Measurements from ENCODE around the gene CAD. TPM values are rescaled to one million over a fixed set of nuclear protein-coding genes. Genes with fewer than 3 reads are reported as not detected.
A peak's percentile ranks its signal among the peaks of the same experiment; 100 is the strongest.

Gene CAD
- total and polyA plus RNA-seq, 10 of the 15 experiments (the other 5 are each of a cell fraction or from before 2014, with no cell fraction given), result 7.6 to 119 (median 50.7) TPM

- in situ Hi-C loops (cut with MboI), result no loop called here
- intact Hi-C loops (cut with micrococcal nuclease; ENCODE audit: unreplicated experiment), result loop anchor here (10.0 kb wide), 1 partner anchor 138 kb away; the partner anchor contains the start of gene GTF3C2
- ChIA-PET POLR2A (interaction anchor here (0.6 kb wide), 1 partner anchor 13 kb away, joined by 6 read pairs; no protein-coding TSS in a partner anchor), SMC1A (ENCODE audit: uncharacterized antibody, unreplicated experiment) (no interaction called here), CTCF (no interaction called here), RAD21 (ENCODE audit: unreplicated experiment) (no interaction called here)
- no peak overlapping the region; the same call in 1 of the 2 replicates for H3K4me3 ChIP-seq
- H3K36me3 ChIP-seq (ENCODE audit: control insufficient read depth in 2 of 2, insufficient read depth in 2 of 2, low read length in 1 of 2), result peaks cover 0 to 5% of the 10 kb centered on the region in 2 experiments; a peak in 3 of 4 replicates
- TF ChIP-seq RAD51 (IDR thresholded peaks at IDR 0.05), result no peak
- 0 out of 2 replicates have a peak, but pooled peaks have one; percentile 2 for TF ChIP-seq ZBED1 (IDR thresholded peaks at IDR 0.05; ENCODE audit: borderline replicate concordance)
- 0 out of 2 replicates have a peak, but pooled peaks have one; percentile 13 for TF ChIP-seq MLLT1 (IDR thresholded peaks at IDR 0.05)
- no peak for TF ChIP-seq SUZ12 (IDR thresholded peaks at IDR 0.05; ENCODE audit: unreplicated experiment)
- peak overlapping the region; percentile 21; the same call in 1 of the 2 replicates for H3K27ac ChIP-seq (ENCODE audit: control insufficient read depth, insufficient read depth)
- FAIRE-seq (no peak), ATAC-seq (no peak), DNase-seq (ENCODE audit: low read depth, low spot score) (no peak)
- H2AFZ ChIP-seq (ENCODE audit: control insufficient read depth, low read depth, low read length), result peak overlapping the region; percentile 79
- H3K4me2 ChIP-seq (ENCODE audit: control insufficient read depth, insufficient read depth), result peak overlapping the region; percentile 97
- BruUV-seq (replicated peaks), result no TSS peak
- no peaks in the 10 kb centered on the region for H4K20me1 ChIP-seq (ENCODE audit: control insufficient read depth, insufficient read depth)
- peaks cover 37% of the 10 kb centered on the region for H3K79me2 ChIP-seq (ENCODE audit: control insufficient read depth, insufficient read depth, low read length)
- H3K9ac ChIP-seq (ENCODE audit: control insufficient read depth, insufficient read depth, low read length), result peak overlapping the region; percentile 93; the same call in 1 of the 2 replicates
- 69% methylated on average over 13 of the region's 13 CpGs for WGBS (ENCODE audit: insufficient coverage, insufficient replicate concordance, low lambda C conversion rate, missing lambda C conversion rate)
- H3K4me1 ChIP-seq (ENCODE audit: control insufficient read depth, insufficient read depth, low read length), result peaks cover 3% of the 10 kb centered on the region; the same call in 1 of the 2 replicates
- H3K9me3 ChIP-seq (replicated peaks; ENCODE audit: control insufficient read depth, insufficient read depth, low read length), result no peaks in the 10 kb centered on the region
- no peaks in the 10 kb centered on the region for H3K27me3 ChIP-seq (replicated peaks in 1 of 2; ENCODE audit: control insufficient read depth in 2 of 2, insufficient read depth in 2 of 2, low read length in 1 of 2)
Observed at GRCh38 chr2:27216416-27217137, 592 bp upstream of the CAD start.

Measured in GM12878 (cell line).